HepG2 (cell line): Measurements from ENCODE around the gene SRGAP3. TPM values are rescaled to one million over a fixed set of nuclear protein-coding genes. Genes with fewer than 3 reads are reported as not detected.

Experiments used
- ATAC-seq: fragments of 200-7000 bp; cut with Tn5 transposase; 3 replicates; pipeline ENCODE4 v1.9.1; 2020; ENCODE audit warnings: mild to moderate bottlenecking, moderate library complexity
- BruUV-seq: library from RNA; stranded (reverse); fragments of 400-500 nt; replicated peaks from 2 replicates; lab custom pipeline; 2021; lab: Mats Ljungman, UMichigan
- CTCF ChIA-PET: fragments of 300-600 bp; formaldehyde crosslinking; extraction: SDS; loops from one replicate; lab custom pipeline; 2021; ENCODE audit warnings: low total read pairs, inconsistent platforms, low intra/inter-chr PET ratio; lab: Yijun Ruan, JAX
- POLR2A ChIA-PET: fragments of 350-600 bp; sonication (Branson Sonifier 250); formaldehyde crosslinking; loops from one replicate; lab custom pipeline; 2020; ENCODE audit warnings: antibody characterized with exemption, inconsistent platforms; lab: Yijun Ruan, JAX
- DNase-seq: peaks from one replicate; pipeline ENCODE4 v3.0.0-alpha.2; 2015; ENCODE audit warnings: low spot score
- FAIRE-seq: peaks from 3 replicates; lab custom pipeline; 2011; peaks lifted over from hg19 to GRCh38; lab: Jason Lieb, UNC
- H2AFZ ChIP-seq: one replicate; pipeline ENCODE4 v1.6.1; 2011; ENCODE audit warnings: low read length, inconsistent platforms
- H3K27ac ChIP-seq: fragments of 300-600 bp; 3 replicates; pipeline ENCODE4 v1.8.0; 2011; ENCODE audit warnings: mixed run types, mild to moderate bottlenecking, mixed read lengths, low read length, inconsistent platforms; ENCODE audit not compliant: insufficient read depth; ENCODE audit errors: extremely low read length
- H3K27me3 ChIP-seq, 2 experiments: fragments of 200-600 bp in 1 of 2; 2 replicates in 1 of 2; 3 replicates in 1 of 2; pipeline versions ENCODE4 v1.6.0 to v1.8.0; 2011; ENCODE audit warnings: low read length in 2 of 2, mild to moderate bottlenecking in 2 of 2, moderate library complexity in 2 of 2, inconsistent platforms in 1 of 2; ENCODE audit not compliant: insufficient read depth in 2 of 2, control insufficient read depth in 1 of 2
- H3K36me3 ChIP-seq, 2 experiments: fragments of 200-600 bp in 1 of 2; replicated peaks in 1 of 2; 2 replicates in 1 of 2; 3 replicates in 1 of 2; pipeline versions ENCODE4 v1.5.1 to v1.8.0; 2011; ENCODE audit warnings: low read length in 2 of 2, inconsistent platforms in 1 of 2; ENCODE audit not compliant: insufficient read depth in 2 of 2, control insufficient read depth in 1 of 2
- H3K4me1 ChIP-seq: 2 replicates; pipeline ENCODE4 v1.5.1; 2012; ENCODE audit warnings: low read length, inconsistent platforms; ENCODE audit not compliant: insufficient read depth
- H3K4me2 ChIP-seq: 2 replicates; pipeline ENCODE4 v1.6.0; 2011; ENCODE audit warnings: low read depth, low read length, inconsistent platforms
- H3K4me3 ChIP-seq, 3 experiments: fragments of 200-600 bp in 1 of 3; sonication (generic), shearing (Covaris generic) in 1 of 3; replicated peaks in 1 of 3; 2 replicates each; pipeline ENCODE4 v1.5.1; 2011 to 2016; ENCODE audit warnings: low read length in 3 of 3, inconsistent platforms in 2 of 3, low read depth in 2 of 3, mild to moderate bottlenecking in 2 of 3, control low read depth in 1 of 3, mixed read lengths in 1 of 3; ENCODE audit not compliant: insufficient read depth in 1 of 3
- H3K79me2 ChIP-seq: one replicate; pipeline ENCODE4 v1.6.1; 2011; ENCODE audit warnings: low read length, inconsistent platforms; ENCODE audit not compliant: insufficient read depth
- H3K9ac ChIP-seq: 2 replicates; pipeline ENCODE4 v1.6.0; 2011; ENCODE audit warnings: mild to moderate bottlenecking, low read depth, low read length, inconsistent platforms; ENCODE audit not compliant: insufficient read depth
- H3K9me3 ChIP-seq: 2 replicates; pipeline ENCODE4 v1.5.1; 2012; ENCODE audit warnings: mild to moderate bottlenecking, low read length
- H4K20me1 ChIP-seq: 2 replicates; pipeline ENCODE4 v1.6.0; 2011; ENCODE audit warnings: inconsistent platforms, mild to moderate bottlenecking, low read length, moderate library complexity; ENCODE audit not compliant: insufficient read depth
- ATRX ChIP-seq: sonication (generic); formaldehyde crosslinking; IDR thresholded peaks from 2 replicates; pipeline ENCODE4 v1.4.0; 2020; ENCODE audit warnings: missing genetic modification reagents, borderline replicate concordance
- CBFB ChIP-seq: sonication (generic); formaldehyde crosslinking; IDR thresholded peaks from 2 replicates; pipeline ENCODE4 v1.4.0; 2020; ENCODE audit warnings: missing genetic modification reagents
- CREB3 ChIP-seq: sonication (generic); formaldehyde crosslinking; IDR thresholded peaks from 2 replicates; pipeline ENCODE4 v1.5.0; 2020; ENCODE audit warnings: missing genetic modification reagents
- HIVEP1 ChIP-seq: sonication (generic); formaldehyde crosslinking; IDR thresholded peaks from 2 replicates; pipeline ENCODE4 v1.4.0; 2020; ENCODE audit warnings: mild to moderate bottlenecking, missing genetic modification reagents
- NCOA1 ChIP-seq: sonication (generic); formaldehyde crosslinking; IDR thresholded peaks from 2 replicates; pipeline ENCODE4 v1.9.0; 2021; ENCODE audit warnings: missing genetic modification reagents
- RAD21 ChIP-seq: fragments of 450-650 bp; formaldehyde crosslinking; IDR thresholded peaks from 2 replicates; pipeline ENCODE4 v1.5.0; 2020; ENCODE audit warnings: mild to moderate bottlenecking
- ZNF101 ChIP-seq: sonication (generic); formaldehyde crosslinking; IDR thresholded peaks from 2 replicates; pipeline ENCODE4 v1.4.0; 2020; ENCODE audit warnings: mild to moderate bottlenecking, low read depth, missing genetic modification reagents, borderline replicate concordance
- ZNF180 ChIP-seq: sonication (generic); formaldehyde crosslinking; IDR thresholded peaks from 2 replicates; pipeline ENCODE4 v1.4.0; 2020; ENCODE audit warnings: low read depth, missing genetic modification reagents, borderline replicate concordance
- ZNF530 ChIP-seq: sonication (generic); formaldehyde crosslinking; IDR thresholded peaks from 2 replicates; pipeline ENCODE4 v1.5.0; 2020; ENCODE audit warnings: low read depth, mild to moderate bottlenecking, missing genetic modification reagents
- ZNF616 ChIP-seq: sonication (generic); formaldehyde crosslinking; IDR thresholded peaks from 2 replicates; pipeline ENCODE4 v1.5.0; 2020; ENCODE audit warnings: low read depth, mild to moderate bottlenecking, missing genetic modification reagents
- ZNF660 ChIP-seq: sonication (generic); formaldehyde crosslinking; IDR thresholded peaks from 2 replicates; pipeline ENCODE4 v1.5.1; 2020; ENCODE audit warnings: mild to moderate bottlenecking, low read depth, missing genetic modification reagents, borderline replicate concordance
- ZNF761 ChIP-seq: sonication (generic); formaldehyde crosslinking; conservative IDR thresholded peaks from 2 replicates; pipeline ENCODE4 v1.4.0; 2020; ENCODE audit warnings: mild to moderate bottlenecking, missing genetic modification reagents
- ZUFSP ChIP-seq: sonication (generic); formaldehyde crosslinking; IDR thresholded peaks from 2 replicates; pipeline ENCODE4 v1.9.0; 2021; ENCODE audit warnings: missing genetic modification reagents, mild to moderate bottlenecking, borderline replicate concordance
- WGBS: methylation state at CpG from one replicate; pipeline ENCODE4 v1.1.6; 2017; ENCODE audit warnings: low lambda C conversion rate; 5-methylcytosine and 5-hydroxymethylcytosine counted together
- in situ Hi-C: cut with HindIII; loops from 2 replicates; pipeline ENCODE4 v1.10.0; 2017; ENCODE audit warnings: low pct_unique_long_range_greater_than_20kb; ENCODE audit not compliant: extremely low pct_ligation_motif_present
- intact Hi-C: fragments of 100-400 bp; cut with micrococcal nuclease; formaldehyde crosslinking; loops from one replicate; pipeline ENCODE4 v1.10.0; 2022; ENCODE audit not compliant: unreplicated experiment
- polyA plus RNA-seq, 8 experiments: library from polyadenylated mRNA; depleted of rRNA in 3 of 8; stranded (reverse) in 7 of 8; unstranded in 1 of 8; fragments of >200 nt; fragmentation: Illumina TruSeq in 4 of 8; extraction: Trizol in 4 of 8; gene quantifications; 2 replicates each; pipeline versions ENCODE4 v1.2.1 to v1.2.3, GENCODE V29; 2011 to 2016; ENCODE audit warnings: low read depth in 4 of 8, missing spikeins in 1 of 8, mixed read lengths in 1 of 8; ENCODE audit not compliant: insufficient read depth in 1 of 8
- total RNA-seq, 5 experiments: library from RNA; depleted of rRNA; stranded (reverse); fragments of >200 nt; fragmentation: Illumina TruSeq; extraction: Trizol; gene quantifications; 2 replicates each; pipeline ENCODE4 v1.2.3, GENCODE V29; 2016; ENCODE audit warnings: low read depth in 1 of 5
- TF ChIP-seq, protein P1 (sequence below): sonication (generic); formaldehyde crosslinking; IDR thresholded peaks from 2 replicates; pipeline ENCODE4 v1.4.0; 2020; ENCODE audit warnings: missing genetic modification reagents
- TF ChIP-seq, protein P2 (sequence below): sonication (generic); formaldehyde crosslinking; IDR thresholded peaks from 2 replicates; pipeline ENCODE4 v1.8.0; 2022; ENCODE audit warnings: missing genetic modification reagents, mild to moderate bottlenecking, moderate library complexity, borderline replicate concordance

Gene SRGAP3
- total and polyA plus RNA-seq, 2 of the 13 experiments (the other 11 are each of a cell fraction or from before 2014, with no cell fraction given), result 1.2 to 1.4 TPM

GRCh38 chr3:9213019-9213634, 36.3 kb downstream of the SRGAP3 start:
- BruUV-seq, result no TSS peak
- intact Hi-C loops (no loop called here), in situ Hi-C loops (no loop called here)
- Histone ChIP-seq H3K4me2 (no peak overlapping the region), H3K4me3 (no peak overlapping the region), H3K36me3 (no peaks in the 10 kb centered on the region), H3K27ac (no peak overlapping the region), H3K9ac (no peak overlapping the region), H3K4me1 (peaks cover 10% of the 10 kb centered on the region), H4K20me1 (no peaks in the 10 kb centered on the region), H3K79me2 (no peaks in the 10 kb centered on the region), H3K9me3 (no peaks in the 10 kb centered on the region), H2AFZ (no peak overlapping the region), H3K27me3 (0 out of 5 replicates have a peak, but pooled peaks cover 0 to 6% of the 10 kb centered on the region in 2 experiments)
- FAIRE-seq (no peak), DNase-seq (no peak), ATAC-seq (no peak)
- ChIA-PET POLR2A (no interaction called here), CTCF (no interaction called here)
- WGBS, result 58% methylated on average over 5 of the region's 5 CpGs
- TF ChIP-seq CREB3 (CRISPR knock-in tag) (no peak), RAD21 (no peak), ZNF101 (CRISPR knock-in tag) (no peak), HIVEP1 (CRISPR knock-in tag) (no peak), ZUFSP (CRISPR knock-in tag) (no peak), ZNF616 (CRISPR knock-in tag) (no peak), ZNF530 (CRISPR knock-in tag) (no peak), ZNF761 (CRISPR knock-in tag) (no peak), NCOA1 (CRISPR knock-in tag) (no peak), ATRX (no peak), CBFB (CRISPR knock-in tag) (no peak), ZNF660 (CRISPR knock-in tag) (no peak), ZNF180 (CRISPR knock-in tag) (no peak)
- TF ChIP-seq, protein P1, sequence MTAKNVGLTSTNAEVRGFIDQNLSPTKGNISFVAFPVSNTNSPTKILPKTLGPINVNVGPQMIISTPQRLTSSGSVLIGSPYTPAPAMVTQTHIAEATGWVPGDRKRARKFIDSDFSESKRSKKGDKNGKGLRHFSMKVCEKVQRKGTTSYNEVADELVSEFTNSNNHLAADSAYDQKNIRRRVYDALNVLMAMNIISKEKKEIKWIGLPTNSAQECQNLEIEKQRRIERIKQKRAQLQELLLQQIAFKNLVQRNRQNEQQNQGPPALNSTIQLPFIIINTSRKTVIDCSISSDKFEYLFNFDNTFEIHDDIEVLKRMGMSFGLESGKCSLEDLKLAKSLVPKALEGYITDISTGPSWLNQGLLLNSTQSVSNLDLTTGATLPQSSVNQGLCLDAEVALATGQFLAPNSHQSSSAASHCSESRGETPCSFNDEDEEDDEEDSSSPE (CRISPR knock-in tag), result no peak
- TF ChIP-seq, protein P2, sequence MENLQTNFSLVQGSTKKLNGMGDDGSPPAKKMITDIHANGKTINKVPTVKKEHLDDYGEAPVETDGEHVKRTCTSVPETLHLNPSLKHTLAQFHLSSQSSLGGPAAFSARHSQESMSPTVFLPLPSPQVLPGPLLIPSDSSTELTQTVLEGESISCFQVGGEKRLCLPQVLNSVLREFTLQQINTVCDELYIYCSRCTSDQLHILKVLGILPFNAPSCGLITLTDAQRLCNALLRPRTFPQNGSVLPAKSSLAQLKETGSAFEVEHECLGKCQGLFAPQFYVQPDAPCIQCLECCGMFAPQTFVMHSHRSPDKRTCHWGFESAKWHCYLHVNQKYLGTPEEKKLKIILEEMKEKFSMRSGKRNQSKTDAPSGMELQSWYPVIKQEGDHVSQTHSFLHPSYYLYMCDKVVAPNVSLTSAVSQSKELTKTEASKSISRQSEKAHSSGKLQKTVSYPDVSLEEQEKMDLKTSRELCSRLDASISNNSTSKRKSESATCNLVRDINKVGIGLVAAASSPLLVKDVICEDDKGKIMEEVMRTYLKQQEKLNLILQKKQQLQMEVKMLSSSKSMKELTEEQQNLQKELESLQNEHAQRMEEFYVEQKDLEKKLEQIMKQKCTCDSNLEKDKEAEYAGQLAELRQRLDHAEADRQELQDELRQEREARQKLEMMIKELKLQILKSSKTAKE (CRISPR knock-in tag), result no peak
